Fibroblast of skin of right quadriceps (primary cell): ENCODE data around the gene KIFC1.

Experiments used
- DNase-seq: peaks from one replicate; pipeline ENCODE4 v3.0.0-alpha.2; 2013

The KIFC1 gene

GRCh38 chr6:33412140-33413009, 20.8 kb downstream of the KIFC1 start:
- DNase-seq = no peak

GRCh38 chr6:33413241-33414120, 21.9 kb downstream of the KIFC1 start:
- no peak for DNase-seq

- no peak for DNase-seq
Measured at GRCh38 chr6:33414592-33415271, 23.1 kb downstream of the KIFC1 start.

GRCh38 chr6:33415831-33416230, 24.2 kb downstream of the KIFC1 start:
- DNase-seq = no peak

GRCh38 chr6:33416386-33417127, 24.9 kb downstream of the KIFC1 start:
- DNase-seq = no peak

- peak; percentile 92 for DNase-seq
Measured at GRCh38 chr6:33417128-33417902, 25.7 kb downstream of the KIFC1 start.

GRCh38 chr6:33417903-33418689, 26.5 kb downstream of the KIFC1 start, which contains the start of gene CUTA:
CUTA (minus strand) TSS chr6:33418107; CDS start chr6:33418000, 107 bp downstream.
- peak; percentile 100 for DNase-seq

GRCh38 chr6:33418690-33419291, 27.2 kb downstream of the KIFC1 start:
- no peak for DNase-seq

GRCh38 chr6:33419580-33420490, 28.2 kb downstream of the KIFC1 start, which contains the start of gene SYNGAP1:
SYNGAP1 (plus strand) TSS chr6:33420065; CDS start chr6:33420265, 200 bp downstream.
- DNase-seq = peak; percentile 79

- DNase-seq = no peak
Measured at GRCh38 chr6:33420491-33421343, 29.1 kb downstream of the KIFC1 start.

- no peak for DNase-seq
Measured at GRCh38 chr6:33421344-33421643, 29.7 kb downstream of the KIFC1 start.

- DNase-seq = no peak
Measured at GRCh38 chr6:33423777-33424176, 32.2 kb downstream of the KIFC1 start.

- no peak for DNase-seq
Measured at GRCh38 chr6:33424855-33425667, 33.4 kb downstream of the KIFC1 start.

GRCh38 chr6:33425668-33426577, 34.3 kb downstream of the KIFC1 start:
- DNase-seq = peak; percentile 86

- DNase-seq = no peak
Measured at GRCh38 chr6:33426590-33427511, 35.2 kb downstream of the KIFC1 start.
